Measurements from ENCODE around the gene RPN1. TPM values are rescaled to one million over a fixed set of nuclear protein-coding genes. Genes with fewer than 3 reads are reported as not detected.
A peak's percentile ranks its signal among the peaks of the same experiment; 100 is the strongest.

The RPN1 gene
- total and polyA plus RNA-seq, 2 of the 8 experiments (the other 6 are each of a cell fraction or from before 2014, with no cell fraction given) = 165 to 211 TPM

- Histone ChIP-seq H3K23ac (ENCODE audit: insufficient read length) (no peak overlapping the region), H3K14ac (ENCODE audit: insufficient read length) (no peak overlapping the region), H2BK20ac (ENCODE audit: low read length) (no peak overlapping the region), H4K8ac (ENCODE audit: extremely low read depth, insufficient read depth, low read length) (no peak overlapping the region), H2BK120ac (replicated peaks; ENCODE audit: low read depth, low read length) (no peak overlapping the region), H3K18ac (ENCODE audit: extremely low read depth, low read length) (peak overlapping the region; percentile 36; the same call in 1 of the 2 replicates), H3K9ac (replicated peaks in 1 of 4; ENCODE audit: extremely low read depth in 1 of 4, low read depth in 3 of 4, low read length in 3 of 4) (no peak overlapping the region), H2BK12ac (ENCODE audit: low read depth, low read length) (no peak overlapping the region), H3K4ac (replicated peaks; ENCODE audit: insufficient read length, low read depth, low read length) (no peak overlapping the region), H3K56ac (replicated peaks; ENCODE audit: insufficient read length, low read depth, low read length) (no peak overlapping the region), H4K91ac (replicated peaks; ENCODE audit: insufficient read length, low read length) (no peak overlapping the region), H4K5ac (ENCODE audit: insufficient read length, low read depth, low read length) (no peak overlapping the region), H3K4me3 (ENCODE audit: extremely low read depth in 1 of 4, insufficient read depth in 2 of 4, low read depth in 3 of 4, low read length in 4 of 4) (no peak overlapping the region), H2BK5ac (ENCODE audit: low read depth, low read length) (no peak overlapping the region), H3K4me2 (ENCODE audit: insufficient read depth in 1 of 2, low read depth in 2 of 2, low read length in 2 of 2) (no peak overlapping the region), H4K20me1 (replicated peaks in 1 of 2; ENCODE audit: control insufficient read depth in 1 of 2, insufficient read depth in 2 of 2, low read length in 2 of 2) (no peaks in the 10 kb centered on the region), H3K79me2 (ENCODE audit: control insufficient read depth in 1 of 2, insufficient read depth in 2 of 2, low read length in 2 of 2) (no peaks in the 10 kb centered on the region), H2BK15ac (ENCODE audit: low read length) (no peak overlapping the region), H3K9me3 (ENCODE audit: insufficient read depth in 2 of 2, low read depth in 1 of 2, low read length in 1 of 2) (no peaks in the 10 kb centered on the region), H3K27me3 (replicated peaks in 1 of 4; ENCODE audit: control insufficient read depth in 3 of 4, extremely low read depth in 1 of 4, insufficient read depth in 3 of 4, low read length in 3 of 4) (no peaks in the 10 kb centered on the region), H2AFZ (ENCODE audit: low read length) (no peak overlapping the region), H3K27ac (ENCODE audit: low read depth, low read length) (no peak overlapping the region), H3K4me1 (replicated peaks in 1 of 4; ENCODE audit: control insufficient read depth in 3 of 4, insufficient read depth in 4 of 4, low read length in 3 of 4) (peaks cover 3 to 10% (median 7%) of the 10 kb centered on the region in 4 experiments; a peak in 5 of 7 replicates), H3K23me2 (ENCODE audit: low read depth, low read length) (no peaks in the 10 kb centered on the region), H2AK5ac (ENCODE audit: low read depth, low read length) (no peak overlapping the region), H3K36me3 (ENCODE audit: control insufficient read depth in 2 of 4, insufficient read depth in 4 of 4, low read length in 3 of 4) (no peaks in the 10 kb centered on the region), H3K79me1 (ENCODE audit: low read depth, low read length) (no peaks in the 10 kb centered on the region)
- DNase-seq (ENCODE audit: low read depth in 1 of 2, low spot score in 2 of 2) (no peak), FAIRE-seq (no peak)
- no peak for TF ChIP-seq NRF1 (IDR thresholded peaks at IDR 0.05; ENCODE audit: low read depth, low read length)
- no peak for TF ChIP-seq BACH1 (IDR thresholded peaks at IDR 0.05; ENCODE audit: low read length)
- no peak for TF ChIP-seq RFX5 (IDR thresholded peaks at IDR 0.05; ENCODE audit: borderline replicate concordance, low read depth, low read length)
- no peak for TF ChIP-seq SIRT6 (IDR thresholded peaks at IDR 0.05; ENCODE audit: low read length)
- no peak for TF ChIP-seq SUZ12 (IDR thresholded peaks at IDR 0.05; ENCODE audit: low read length)
- WGBS, 2 experiments (ENCODE audit: extremely low coverage in 1 of 2, insufficient coverage in 1 of 2, insufficient read length in 1 of 2, insufficient replicate concordance in 2 of 2, low coverage in 1 of 2, low lambda C conversion rate in 2 of 2, missing lambda C conversion rate in 1 of 2) = 70% methylated on average over 6 of the region's 6 CpGs; no CpG with 5 or more reads in 1 of the 2 experiments
- ChIA-PET POLR2A (ENCODE audit: partially characterized antibody) (interaction anchor here (0.7 kb wide), 1 partner anchor 140 kb away, joined by 3 read pairs; no protein-coding TSS in a partner anchor), CTCF (ENCODE audit: partially characterized antibody) (interaction anchor here (0.7 to 14.5 kb wide), 35 partner anchors 10 to 527 kb away, joined by 3 to 182 read pairs (median 4); no protein-coding TSS in a partner anchor)
These were observed 77.5 kb downstream of the RPN1 start for GRCh38 chr3:128573160-128573559.
